NCI-H1694 (cell line): ENCODE results near the gene OR2A25.
"Not testable (repeated sequence)": the region's sequence is repeated elsewhere in the genome, so short reads cannot be mapped to it uniquely, and the experiment has no call there.

Experiments
- DNase-seq: peaks from one replicate; lab custom pipeline; 2025; lab: John Stamatoyannopoulos, UW

The OR2A25 gene

GRCh38 chr7:144069511-144069910 lies at the start of gene OR2A25:
Gene OR2A25 (plus strand): TSS chr7:144069811. CDS start chr7:144074220, 4,409 bp downstream.
- DNase-seq, result no peak

- no peak for DNase-seq
Observed at GRCh38 chr7:144020340-144020739, 49.3 kb upstream of the OR2A25 start.

GRCh38 chr7:144022169-144022568 lies 47.4 kb upstream of the OR2A25 start:
- no peak for DNase-seq

- no peak for DNase-seq
Observed at GRCh38 chr7:144023171-144023827, 46.3 kb upstream of the OR2A25 start.

GRCh38 chr7:144024213-144024612 lies 45.4 kb upstream of the OR2A25 start:
- no peak for DNase-seq

- no peak for DNase-seq
Observed at GRCh38 chr7:144026203-144026883, 43.3 kb upstream of the OR2A25 start.

- no peak for DNase-seq
Observed at GRCh38 chr7:144027070-144027469, 42.5 kb upstream of the OR2A25 start.

- no peak for DNase-seq
Observed at GRCh38 chr7:144027974-144028373, 41.6 kb upstream of the OR2A25 start.

- no peak for DNase-seq
Observed at GRCh38 chr7:144028547-144028946, 41.1 kb upstream of the OR2A25 start.

GRCh38 chr7:144032516-144032915 lies 37.1 kb upstream of the OR2A25 start:
- no peak for DNase-seq

GRCh38 chr7:144032985-144033709 lies 36.5 kb upstream of the OR2A25 start:
- DNase-seq, result no peak

- no peak for DNase-seq
Observed at GRCh38 chr7:144035385-144035784, 34.2 kb upstream of the OR2A25 start.

GRCh38 chr7:144036302-144036885 lies 33.2 kb upstream of the OR2A25 start:
- no peak for DNase-seq

- DNase-seq, result no peak
Observed at GRCh38 chr7:144037414-144038035, 32.1 kb upstream of the OR2A25 start.

- DNase-seq, result no peak
Observed at GRCh38 chr7:144038887-144039286, 30.7 kb upstream of the OR2A25 start.

- DNase-seq, result no peak
Observed at GRCh38 chr7:144048648-144049047, 21.0 kb upstream of the OR2A25 start, which contains the start of gene OR2A5. Gene OR2A5 (plus strand): TSS chr7:144048948. CDS start chr7:144050402, 1,454 bp downstream.

GRCh38 chr7:144049491-144049890 lies 20.1 kb upstream of the OR2A25 start:
- no peak for DNase-seq

- DNase-seq, result no peak
Observed at GRCh38 chr7:144050093-144050492, 19.5 kb upstream of the OR2A25 start.

GRCh38 chr7:144050884-144051283 lies 18.7 kb upstream of the OR2A25 start:
- DNase-seq, result not testable (repeated sequence)

GRCh38 chr7:144057954-144058353 lies 11.7 kb upstream of the OR2A25 start:
- no peak for DNase-seq

GRCh38 chr7:144063710-144064109 lies 5.9 kb upstream of the OR2A25 start:
- DNase-seq, result no peak

- no peak for DNase-seq
Observed at GRCh38 chr7:144069953-144070352, 342 bp downstream of the OR2A25 start.
